PC-9 (cell line): ENCODE measurements around the gene ZC3HAV1.

ENCODE experiments used
- CTCF ChIP-seq: fragments of 200-600 bp; sonication (generic); conservative IDR thresholded peaks from 2 replicates; pipeline ENCODE4 v1.6.1; 2017; ENCODE audit warnings: mixed run types, antibody characterized with exemption, mild to moderate bottlenecking, moderate library complexity
- EZH2 ChIP-seq: fragments of 200-600 bp; sonication (generic); IDR thresholded peaks from 2 replicates; pipeline ENCODE4 v1.8.0; 2017; ENCODE audit warnings: antibody characterized with exemption, low read depth

GRCh38 chr7:139075031-139075652 is 34.4 kb downstream of the ZC3HAV1 start:
- TF ChIP-seq EZH2, result no peak
- peak; percentile 93 for TF ChIP-seq CTCF
